T-cell (primary cell): ENCODE measurements around the gene CNTNAP2. TPM values are rescaled to one million over a fixed set of nuclear protein-coding genes. Genes with fewer than 3 reads are reported as not detected.

Experiments used
- ATAC-seq, 4 experiments: fragments of 200-7000 bp in 3 of 4; fragments of 150-1000 bp in 1 of 4; cut with Tn5 transposase; replicated peaks in 1 of 4; 1 replicate in 3 of 4; 2 replicates in 1 of 4; pipeline ENCODE4 v1.10.0; 2021; ENCODE audit warnings: moderate library complexity in 3 of 4, mild to moderate bottlenecking in 2 of 4, moderate number of reproducible peaks in 1 of 4
- CTCF ChIA-PET, 2 donors: fragments of 300-600 bp; sonication (Branson Sonifier 250); formaldehyde crosslinking; loops; one replicate each; lab custom pipeline; 2022; ENCODE audit warnings: antibody characterized with exemption in 2 of 2; lab: Charles Lee
- POLR2A ChIA-PET, 2 donors: fragments of 300-600 bp; sonication (Branson Sonifier 250); formaldehyde crosslinking; loops; one replicate each; lab custom pipeline; 2022; ENCODE audit warnings: antibody characterized with exemption in 2 of 2; lab: Charles Lee
- DNase-seq, 35 experiments: peaks; one replicate each; pipeline versions ENCODE4 v3.0.0 to v3.0.0-alpha.2; 2013 to 2023
- H3K27ac ChIP-seq: one replicate; pipeline ENCODE4 v1.5.1; 2013; ENCODE audit warnings: low read length
- H3K27me3 ChIP-seq, 2 experiments: replicated peaks in 1 of 2; 1 replicate in 1 of 2; 2 replicates in 1 of 2; pipeline versions ENCODE4 v1.6.1 to v1.7.0; 2013; ENCODE audit warnings: low read length in 1 of 2, mixed read lengths in 1 of 2; ENCODE audit not compliant: control insufficient read depth in 2 of 2, insufficient read depth in 2 of 2; ENCODE audit errors: extremely low read depth in 1 of 2
- H3K36me3 ChIP-seq, 2 donors: 1 replicate in 1 of 2; 2 replicates in 1 of 2; pipeline versions ENCODE4 v1.6.1 to v1.7.0; 2013; ENCODE audit warnings: low read length in 1 of 2; ENCODE audit not compliant: control insufficient read depth in 2 of 2, insufficient read depth in 1 of 2; ENCODE audit errors: extremely low read depth in 1 of 2
- H3K4me1 ChIP-seq, 2 experiments: 1 replicate in 1 of 2; 2 replicates in 1 of 2; pipeline versions ENCODE4 v1.6.1 to v1.7.0; 2013; ENCODE audit warnings: low read length in 2 of 2, mixed read lengths in 1 of 2; ENCODE audit not compliant: insufficient read depth in 2 of 2, control insufficient read depth in 1 of 2; ENCODE audit errors: extremely low read depth in 1 of 2
- H3K4me3 ChIP-seq, 2 donors: 1 replicate in 1 of 2; 2 replicates in 1 of 2; pipeline versions ENCODE4 v1.5.1 to v1.7.0; 2013; ENCODE audit warnings: mild to moderate bottlenecking in 2 of 2, low read length in 1 of 2, moderate library complexity in 1 of 2; ENCODE audit not compliant: control insufficient read depth in 1 of 2; ENCODE audit errors: extremely low read depth in 1 of 2
- H3K9me3 ChIP-seq: 2 replicates; pipeline ENCODE4 v1.7.0; 2013
- H3K27ac Mint-ChIP-seq, 2 donors: one replicate each; pipeline ENCODE4 v1.8.0; 2020 to 2021; ENCODE audit warnings: mild to moderate bottlenecking in 2 of 2, mixed read lengths in 2 of 2
- H3K27me3 Mint-ChIP-seq, 2 donors: one replicate each; pipeline ENCODE4 v1.8.0; 2021 to 2022; ENCODE audit warnings: mixed read lengths in 2 of 2
- H3K36me3 Mint-ChIP-seq: one replicate; pipeline ENCODE4 v1.8.0; 2021; ENCODE audit warnings: mixed read lengths
- H3K4me1 Mint-ChIP-seq, 3 donors: one replicate each; pipeline ENCODE4 v1.8.0; 2020 to 2022; ENCODE audit warnings: mixed read lengths in 3 of 3, mild to moderate bottlenecking in 1 of 3
- H3K4me3 Mint-ChIP-seq, 3 donors: one replicate each; pipeline ENCODE4 v1.8.0; 2020 to 2022; ENCODE audit warnings: mild to moderate bottlenecking in 3 of 3, mixed read lengths in 3 of 3, moderate library complexity in 3 of 3
- H3K9me3 Mint-ChIP-seq, 3 donors: one replicate each; pipeline ENCODE4 v1.8.0; 2020 to 2022; ENCODE audit warnings: mixed read lengths in 3 of 3
- WGBS: methylation state at CpG from one replicate; pipeline ENCODE4 v1.1.5; 2013; ENCODE audit warnings: missing lambda C conversion rate; ENCODE audit not compliant: insufficient coverage; 5-methylcytosine and 5-hydroxymethylcytosine counted together
- total RNA-seq, 35 experiments: library from RNA in 6 of 35; stranded (reverse) in 6 of 35; fragments of 120-200 nt in 1 of 35; gene quantifications; one replicate each; pipeline versions ENCODE4 v1.2.1 to v1.2.4 and lab custom pipeline; 2013 to 2026

Gene CNTNAP2
- total RNA-seq, 5 donors from 2014 or later (not counting 1 experiment from before 2014, with no cell fraction given) = 0.15 to 0.72 (median 0.21) TPM

DNA sequence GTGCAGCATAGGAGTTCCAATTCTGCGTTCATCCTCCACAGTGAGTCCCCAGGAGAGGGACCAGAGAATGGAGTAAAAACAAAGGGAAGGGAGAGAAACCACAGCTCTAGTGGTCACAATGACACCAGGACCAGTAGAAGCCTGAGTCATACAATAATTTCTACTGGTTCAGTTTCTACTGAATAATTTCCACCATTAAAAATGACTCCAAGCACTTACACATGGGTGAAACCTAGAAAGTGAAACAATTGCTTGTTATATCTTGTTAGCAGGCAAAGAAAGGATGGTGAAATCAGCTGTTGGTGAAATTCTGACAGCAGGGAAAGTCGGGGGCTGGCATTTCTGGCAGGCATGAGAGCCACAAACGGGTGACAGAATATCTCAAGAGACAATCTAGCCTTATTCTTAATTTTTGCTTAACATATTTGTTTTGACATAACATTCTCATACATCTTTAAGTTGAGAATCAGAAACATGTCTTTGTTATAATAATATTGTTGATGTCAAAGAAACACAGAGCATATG is 1408.2 kb downstream of the CNTNAP2 start:
- peaks cover 0 to 18% (median 0%) of the 10 kb centered on the region in 3 donors for H3K9me3 Mint-ChIP-seq
- H3K4me1 Mint-ChIP-seq = no peaks in the 10 kb centered on the region
- no peak overlapping the region for H3K27ac ChIP-seq
- no peak overlapping the region for H3K4me3 Mint-ChIP-seq
- DNase-seq = no peak
- CTCF ChIA-PET = no interaction called here
- no peak overlapping the region for H3K4me3 ChIP-seq
- H3K27me3 ChIP-seq = no peaks in the 10 kb centered on the region
- H3K27me3 Mint-ChIP-seq = no peaks in the 10 kb centered on the region
- H3K4me1 ChIP-seq = no peaks in the 10 kb centered on the region
- H3K36me3 Mint-ChIP-seq = no peaks in the 10 kb centered on the region
- no peak for ATAC-seq
- H3K27ac Mint-ChIP-seq = no peak overlapping the region
- POLR2A ChIA-PET = no interaction called here
- no peaks in the 10 kb centered on the region for H3K9me3 ChIP-seq
- WGBS = no CpG with 5 or more reads among the region's 3 CpGs
- no peaks in the 10 kb centered on the region for H3K36me3 ChIP-seq

DNA sequence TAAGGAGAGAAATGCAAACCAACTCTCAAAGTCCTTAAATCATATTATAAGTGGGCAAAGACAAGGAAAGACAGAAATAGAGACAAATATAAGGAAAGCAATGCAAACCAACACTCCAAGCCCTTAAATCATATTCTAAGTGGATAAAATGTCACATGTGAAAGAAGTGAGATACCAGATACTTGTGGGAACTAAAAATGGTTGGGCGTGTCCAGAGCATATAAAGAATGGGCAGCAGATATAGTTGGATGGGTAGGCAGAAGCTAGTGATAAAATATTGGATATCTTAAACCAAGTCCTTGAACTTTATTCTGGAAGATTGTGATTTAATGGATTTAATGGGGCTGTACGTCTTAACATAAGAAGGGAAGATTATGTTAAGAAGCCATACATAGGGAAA is 1408.7 kb downstream of the CNTNAP2 start:
- POLR2A ChIA-PET = no interaction called here
- H3K27ac Mint-ChIP-seq = no peak overlapping the region
- no peak for ATAC-seq

DNA sequence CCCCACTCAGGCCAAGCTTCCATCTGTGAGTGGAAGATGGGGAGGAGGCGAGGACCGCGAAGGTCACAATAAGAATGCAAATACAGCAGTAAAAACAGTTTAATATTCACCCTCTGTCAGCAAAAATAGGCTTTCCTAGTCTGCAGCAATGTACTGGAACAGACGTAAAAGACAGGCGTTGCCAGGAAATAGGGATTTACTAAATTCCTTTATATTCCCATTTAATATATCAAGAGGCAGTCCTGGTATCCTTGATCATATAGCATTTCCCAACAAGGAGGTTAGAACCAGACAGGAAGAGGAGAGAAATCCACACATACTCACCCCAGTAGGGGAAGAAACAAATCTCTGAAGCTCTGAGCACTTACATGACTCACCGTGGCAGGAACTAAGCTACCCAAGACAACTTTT is 1419.1 kb downstream of the CNTNAP2 start:
- Mint-ChIP-seq H3K27me3 (no peaks in the 10 kb centered on the region), H3K27ac (no peak overlapping the region), H3K9me3 (peaks cover 7 to 10% (median 8%) of the 10 kb centered on the region in 3 donors), H3K36me3 (no peaks in the 10 kb centered on the region), H3K4me1 (no peaks in the 10 kb centered on the region), H3K4me3 (no peak overlapping the region)
- no peak for DNase-seq
- WGBS = no CpG with 5 or more reads among the region's 6 CpGs
- no peaks in the 10 kb centered on the region for H3K36me3 ChIP-seq
- H3K27ac ChIP-seq = no peak overlapping the region
- ChIA-PET POLR2A (interaction anchor here in 1 of 2 donors (0.6 kb wide), 1 partner anchor 1108 kb away, joined by 3 read pairs; no protein-coding TSS in a partner anchor), CTCF (no interaction called here)
- no peak overlapping the region for H3K4me3 ChIP-seq
- no peaks in the 10 kb centered on the region for H3K27me3 ChIP-seq
- no peaks in the 10 kb centered on the region for H3K9me3 ChIP-seq
- H3K4me1 ChIP-seq = no peaks in the 10 kb centered on the region
- ATAC-seq = no peak

More for the DNA sequence above, 1408.7 kb downstream of the CNTNAP2 start:
- Histone ChIP-seq H3K4me3 (no peak overlapping the region), H3K27me3 (no peaks in the 10 kb centered on the region), H3K27ac (no peak overlapping the region), H3K9me3 (no peaks in the 10 kb centered on the region), H3K36me3 (no peaks in the 10 kb centered on the region), H3K4me1 (no peaks in the 10 kb centered on the region)
- Mint-ChIP-seq H3K9me3 (peaks cover 0 to 18% (median 0%) of the 10 kb centered on the region in 3 donors), H3K4me1 (no peaks in the 10 kb centered on the region), H3K4me3 (no peak overlapping the region), H3K27me3 (no peaks in the 10 kb centered on the region), H3K36me3 (no peaks in the 10 kb centered on the region)
- CTCF ChIA-PET = no interaction called here
- 86% methylated on average over 1 of the region's 2 CpGs for WGBS
- no peak for DNase-seq

DNA sequence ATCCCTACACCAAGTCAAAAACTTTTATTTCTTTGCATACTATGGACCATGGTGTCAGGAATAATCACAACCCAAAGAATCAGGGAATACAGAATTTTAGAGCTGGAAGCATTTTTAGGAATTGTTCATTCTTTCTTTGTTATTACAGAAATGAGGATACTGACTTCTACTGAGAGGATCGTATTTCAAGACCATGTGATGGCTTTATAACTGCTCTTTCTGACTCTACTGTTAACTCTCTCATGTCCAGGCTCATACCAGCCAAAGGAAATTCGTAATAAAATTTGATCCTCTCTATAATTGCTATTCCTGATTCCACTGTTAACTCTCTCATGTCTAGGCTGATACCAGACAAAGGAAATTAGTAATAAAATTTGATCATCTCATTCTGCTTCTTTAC is 1423.1 kb downstream of the CNTNAP2 start:
- no peaks in the 10 kb centered on the region for H3K4me1 ChIP-seq
- Mint-ChIP-seq H3K4me3 (no peak overlapping the region), H3K36me3 (no peaks in the 10 kb centered on the region), H3K4me1 (no peaks in the 10 kb centered on the region), H3K27me3 (no peaks in the 10 kb centered on the region), H3K27ac (no peak overlapping the region), H3K9me3 (peaks cover 13 to 24% (median 15%) of the 10 kb centered on the region in 3 donors)
- H3K9me3 ChIP-seq = no peaks in the 10 kb centered on the region
- ChIA-PET CTCF (no interaction called here), POLR2A (no interaction called here)
- H3K27ac ChIP-seq = no peak overlapping the region
- ATAC-seq (no peak), DNase-seq (no peak)
- H3K36me3 ChIP-seq = no peaks in the 10 kb centered on the region
- no peak overlapping the region for H3K4me3 ChIP-seq
- no peaks in the 10 kb centered on the region for H3K27me3 ChIP-seq
- no CpG with 5 or more reads among the region's 2 CpGs for WGBS

DNA sequence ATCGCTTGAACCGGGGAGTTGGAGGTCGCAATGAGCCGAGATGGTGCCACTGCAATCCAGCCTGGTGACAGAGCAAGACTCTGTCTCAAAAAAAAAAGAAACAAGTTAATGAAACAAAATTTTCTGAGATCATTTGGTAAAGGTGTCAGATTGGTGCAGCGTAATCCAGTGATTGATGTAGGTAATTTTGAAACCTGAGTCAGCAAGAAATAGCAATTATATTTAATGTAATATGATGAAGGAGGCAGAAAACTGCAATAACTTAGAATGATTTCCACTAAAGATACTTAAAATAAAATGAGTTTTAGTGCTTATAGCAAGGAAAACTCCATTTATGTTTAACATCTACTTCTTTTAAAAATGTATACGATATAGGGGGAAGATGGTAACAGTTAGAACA is 1424.1 kb downstream of the CNTNAP2 start:
- Histone ChIP-seq H3K9me3 (no peaks in the 10 kb centered on the region), H3K27ac (no peak overlapping the region), H3K36me3 (no peaks in the 10 kb centered on the region), H3K4me1 (no peaks in the 10 kb centered on the region), H3K4me3 (no peak overlapping the region), H3K27me3 (no peaks in the 10 kb centered on the region)
- no peak for DNase-seq
- POLR2A ChIA-PET = no interaction called here
- H3K4me3 Mint-ChIP-seq = no peak overlapping the region
- peaks cover 15 to 23% (median 17%) of the 10 kb centered on the region in 3 donors for H3K9me3 Mint-ChIP-seq
- CTCF ChIA-PET = no interaction called here
- H3K36me3 Mint-ChIP-seq = no peaks in the 10 kb centered on the region
- H3K27ac Mint-ChIP-seq = no peak overlapping the region
- no peak for ATAC-seq
- WGBS = 100% methylated on average over 4 of the region's 6 CpGs
- no peaks in the 10 kb centered on the region for H3K27me3 Mint-ChIP-seq
- no peaks in the 10 kb centered on the region for H3K4me1 Mint-ChIP-seq

DNA sequence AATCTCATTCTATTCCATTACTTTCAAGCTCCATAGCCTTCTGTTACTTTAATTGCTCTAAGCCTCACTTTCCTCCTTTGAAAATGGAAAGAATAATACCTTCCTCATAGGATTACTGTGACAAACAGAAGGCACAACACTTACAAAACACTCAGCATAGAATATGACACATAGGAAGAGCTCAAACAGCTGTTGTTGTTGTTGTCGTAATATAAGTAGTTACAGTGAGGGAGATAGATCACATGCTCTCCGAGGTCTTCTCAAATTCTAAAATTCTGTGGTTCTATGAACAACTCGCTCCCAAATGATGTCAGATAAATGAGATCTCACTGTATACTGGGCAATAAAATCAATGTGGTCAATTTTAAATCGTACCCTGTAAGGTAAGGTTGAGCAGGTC is 1424.7 kb downstream of the CNTNAP2 start:
- Histone ChIP-seq H3K27ac (no peak overlapping the region), H3K9me3 (no peaks in the 10 kb centered on the region), H3K4me3 (no peak overlapping the region), H3K36me3 (no peaks in the 10 kb centered on the region), H3K4me1 (no peaks in the 10 kb centered on the region), H3K27me3 (no peaks in the 10 kb centered on the region)
- DNase-seq = no peak
- H3K4me1 Mint-ChIP-seq = no peaks in the 10 kb centered on the region
- ChIA-PET CTCF (no interaction called here), POLR2A (no interaction called here)
- no peak for ATAC-seq
- no peak overlapping the region for H3K4me3 Mint-ChIP-seq
- H3K27me3 Mint-ChIP-seq = no peaks in the 10 kb centered on the region
- 86% methylated on average over 1 of the region's 4 CpGs for WGBS
- H3K36me3 Mint-ChIP-seq = no peaks in the 10 kb centered on the region
- no peak overlapping the region for H3K27ac Mint-ChIP-seq
- H3K9me3 Mint-ChIP-seq = peaks cover 12 to 24% (median 17%) of the 10 kb centered on the region in 3 donors
